TTC549 (cell line): ENCODE measurements around the gene TRIP6.
"Not testable (repeated sequence)": the region's sequence is repeated elsewhere in the genome, so short reads cannot be mapped to it uniquely, and the experiment has no call there.

Experiments
- FAIRE-seq: peaks from 2 replicates; lab custom pipeline; 2012; peaks lifted over from hg19 to GRCh38; lab: Jason Lieb, UNC

Gene TRIP6

GRCh38 chr7:100919335-100919734 is 52.1 kb downstream of the TRIP6 start:
- FAIRE-seq, result not testable (repeated sequence)

GRCh38 chr7:100919779-100920437 is 52.7 kb downstream of the TRIP6 start:
- FAIRE-seq, result not testable (repeated sequence)

GRCh38 chr7:100921039-100921438 is 53.9 kb downstream of the TRIP6 start:
- FAIRE-seq, result no peak
